Measurements from ENCODE around the gene NMNAT2.

DNA sequence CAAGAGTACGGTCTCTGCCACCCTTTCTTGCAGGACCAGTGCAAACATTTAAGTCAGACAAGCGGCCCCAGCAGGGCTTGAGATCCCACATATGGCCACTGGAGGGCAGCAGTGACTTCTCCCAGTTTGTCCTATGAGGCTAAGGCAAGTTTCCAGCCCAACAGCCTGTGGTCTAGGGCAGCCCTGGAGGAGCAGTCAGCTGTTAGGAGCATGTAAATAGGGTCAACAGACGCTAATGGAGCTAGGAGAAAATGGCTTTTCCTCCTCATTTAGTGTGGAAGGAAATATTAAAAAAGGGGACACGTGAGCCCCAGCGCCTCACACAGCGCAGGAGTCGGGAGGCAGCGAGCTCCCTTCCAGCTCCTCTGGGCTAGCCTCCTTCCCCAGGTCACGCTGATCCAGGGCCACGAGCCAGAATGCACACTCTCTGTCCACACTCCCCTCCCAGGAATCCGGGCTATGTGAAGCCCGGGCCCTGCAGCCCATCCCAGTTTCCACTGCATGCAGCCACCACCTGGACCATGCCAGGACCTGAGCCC is 136.6 kb downstream of the NMNAT2 start:
- TF ChIP-seq, protein P1, sequence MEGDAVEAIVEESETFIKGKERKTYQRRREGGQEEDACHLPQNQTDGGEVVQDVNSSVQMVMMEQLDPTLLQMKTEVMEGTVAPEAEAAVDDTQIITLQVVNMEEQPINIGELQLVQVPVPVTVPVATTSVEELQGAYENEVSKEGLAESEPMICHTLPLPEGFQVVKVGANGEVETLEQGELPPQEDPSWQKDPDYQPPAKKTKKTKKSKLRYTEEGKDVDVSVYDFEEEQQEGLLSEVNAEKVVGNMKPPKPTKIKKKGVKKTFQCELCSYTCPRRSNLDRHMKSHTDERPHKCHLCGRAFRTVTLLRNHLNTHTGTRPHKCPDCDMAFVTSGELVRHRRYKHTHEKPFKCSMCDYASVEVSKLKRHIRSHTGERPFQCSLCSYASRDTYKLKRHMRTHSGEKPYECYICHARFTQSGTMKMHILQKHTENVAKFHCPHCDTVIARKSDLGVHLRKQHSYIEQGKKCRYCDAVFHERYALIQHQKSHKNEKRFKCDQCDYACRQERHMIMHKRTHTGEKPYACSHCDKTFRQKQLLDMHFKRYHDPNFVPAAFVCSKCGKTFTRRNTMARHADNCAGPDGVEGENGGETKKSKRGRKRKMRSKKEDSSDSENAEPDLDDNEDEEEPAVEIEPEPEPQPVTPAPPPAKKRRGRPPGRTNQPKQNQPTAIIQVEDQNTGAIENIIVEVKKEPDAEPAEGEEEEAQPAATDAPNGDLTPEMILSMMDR (IDR thresholded peaks at IDR 0.05; ENCODE audit: low read length) = peak; percentile 87
- TF ChIP-seq EZH2 (IDR thresholded peaks at IDR 0.05; ENCODE audit: borderline replicate concordance, low read length) = no peak

Measured in OCI-LY1 (cell line).